ENCODE measurements around the gene PGLYRP1.

PGLYRP1 gene, protein sequence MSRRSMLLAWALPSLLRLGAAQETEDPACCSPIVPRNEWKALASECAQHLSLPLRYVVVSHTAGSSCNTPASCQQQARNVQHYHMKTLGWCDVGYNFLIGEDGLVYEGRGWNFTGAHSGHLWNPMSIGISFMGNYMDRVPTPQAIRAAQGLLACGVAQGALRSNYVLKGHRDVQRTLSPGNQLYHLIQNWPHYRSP

DNA sequence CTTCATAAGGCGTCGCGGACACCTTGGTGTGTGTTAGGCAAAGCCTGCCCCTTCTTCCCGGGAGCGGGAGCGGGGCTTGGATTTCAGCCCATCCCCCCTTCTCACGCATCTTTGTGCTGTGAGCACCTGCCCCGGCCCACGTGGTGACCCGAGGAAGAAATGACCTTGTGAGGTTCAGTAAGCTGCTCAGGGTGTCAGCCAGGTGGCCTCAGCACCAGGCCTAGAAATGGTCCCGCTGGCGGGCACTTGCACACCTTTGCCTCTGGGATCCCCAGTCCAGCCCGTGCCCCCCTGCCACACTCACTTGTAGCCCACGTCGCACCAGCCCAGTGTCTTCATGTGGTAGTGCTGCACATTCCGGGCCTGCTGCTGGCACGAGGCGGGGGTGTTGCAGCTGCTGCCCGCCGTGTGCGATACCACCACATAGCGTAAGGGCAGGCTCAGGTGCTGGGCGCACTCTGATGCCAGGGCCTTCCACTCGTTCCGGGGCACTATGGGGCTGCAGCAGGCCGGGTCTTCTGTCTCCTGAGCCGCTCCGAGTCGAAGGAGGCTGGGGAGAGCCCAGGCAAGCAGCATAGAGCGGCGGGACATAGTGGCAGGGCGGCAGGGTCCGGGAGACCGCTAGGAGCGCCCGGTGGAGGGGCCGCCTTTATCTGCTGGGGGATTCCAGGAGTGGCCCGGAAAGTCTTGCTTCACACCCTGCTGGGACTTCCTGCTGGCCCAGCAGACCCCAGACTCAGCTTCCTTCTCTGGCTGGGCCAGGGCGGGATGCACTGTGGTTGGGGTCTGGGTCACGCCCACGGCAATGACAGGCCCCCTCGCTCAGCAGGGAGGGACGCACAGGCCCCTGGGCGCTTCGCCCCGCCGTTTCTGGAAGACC lies at the start of gene PGLYRP1:
TSS of gene PGLYRP1 (minus strand) at position 623 of the 880 bp plus-strand sequence. CDS start at position 591, 32 bp downstream.
- DNase-seq, result no peak

DNA sequence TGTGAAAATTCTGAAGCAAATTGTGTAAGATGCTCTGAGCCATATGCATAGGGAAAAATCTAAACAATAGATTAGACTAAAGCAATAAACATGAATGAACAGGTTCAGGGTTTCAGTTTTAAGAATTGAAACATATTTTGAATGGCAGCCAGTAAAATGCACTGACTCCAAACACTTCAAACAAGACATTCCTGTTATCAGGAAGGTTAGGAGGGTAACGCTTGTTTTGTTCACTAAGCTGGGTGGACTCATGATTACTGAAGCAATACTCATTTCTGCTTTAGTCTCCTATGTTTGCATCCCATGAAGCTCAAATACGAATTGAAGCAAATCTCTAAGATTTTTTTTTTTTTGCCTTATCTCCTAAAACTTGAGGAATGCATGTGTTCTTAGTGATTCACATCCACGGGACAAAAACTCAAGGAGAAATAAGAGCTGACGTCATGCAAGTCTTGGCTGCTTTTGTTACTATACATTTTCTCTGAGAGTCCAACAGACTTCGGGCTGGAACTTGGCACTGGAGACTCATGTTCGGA lies 47.0 kb upstream of the PGLYRP1 start:
- DNase-seq, result no peak

DNA sequence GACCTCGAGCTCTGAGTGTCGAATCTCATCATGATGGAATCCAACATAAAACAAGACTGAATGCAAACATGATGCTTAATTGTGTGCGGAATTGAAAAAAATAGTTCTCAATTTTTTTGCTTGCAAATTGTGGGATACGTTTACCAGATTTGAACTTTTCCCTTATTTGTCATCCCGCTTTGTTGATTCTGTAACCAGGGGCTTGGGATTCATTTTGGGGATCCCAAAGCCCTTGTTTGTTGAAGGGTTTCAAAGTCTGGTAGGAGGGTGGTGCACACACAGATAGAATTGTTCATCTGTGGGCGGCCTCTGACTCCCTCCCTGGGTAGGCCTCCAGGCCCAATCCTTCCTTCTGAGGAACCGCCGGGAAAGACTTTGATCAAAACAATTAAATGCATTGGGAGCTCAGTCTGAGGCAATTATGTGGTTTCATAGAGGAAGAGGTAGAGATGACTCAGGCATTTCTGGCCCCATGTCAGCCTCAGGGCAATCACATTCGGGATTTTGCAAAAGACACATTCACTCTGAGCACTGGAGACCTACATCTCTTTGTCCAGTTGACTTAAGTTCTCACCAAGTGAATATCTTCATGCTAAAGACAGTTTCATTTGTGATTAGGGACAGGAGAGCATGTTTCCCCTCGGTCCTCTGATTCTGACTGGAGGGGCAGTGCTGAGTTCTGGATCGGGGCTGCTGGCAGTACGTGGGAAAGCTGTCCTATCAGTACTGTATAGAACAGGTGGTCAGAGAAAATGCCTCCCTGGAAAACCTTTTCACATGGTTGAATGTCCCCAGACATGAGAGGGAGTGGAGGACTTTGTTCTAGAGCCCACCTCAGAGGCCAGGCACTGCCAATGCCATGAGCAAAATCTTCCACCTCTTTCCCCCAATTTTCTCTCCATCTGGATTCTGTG lies 45.7 kb upstream of the PGLYRP1 start:
- no peak for DNase-seq

DNA sequence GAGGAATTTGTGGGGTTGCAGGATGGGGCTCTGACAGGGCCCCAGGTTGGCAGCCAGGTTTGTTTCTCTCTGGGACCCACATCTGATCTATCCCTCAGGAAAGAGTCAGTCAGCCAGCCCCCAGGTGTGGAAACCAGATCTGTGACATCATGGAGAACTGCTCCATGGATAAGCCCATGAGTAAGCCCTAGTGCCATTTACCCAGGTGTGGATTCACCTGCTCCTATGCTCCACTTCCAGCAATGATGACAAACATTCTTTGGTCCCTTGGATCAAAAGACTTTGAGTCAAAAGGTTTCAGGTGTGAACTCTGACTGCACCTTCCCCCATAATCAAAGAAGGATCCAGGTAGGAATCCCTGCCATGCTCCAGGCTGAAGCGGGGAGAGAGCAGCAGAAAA lies 44.8 kb upstream of the PGLYRP1 start:
- DNase-seq, result no peak

DNA sequence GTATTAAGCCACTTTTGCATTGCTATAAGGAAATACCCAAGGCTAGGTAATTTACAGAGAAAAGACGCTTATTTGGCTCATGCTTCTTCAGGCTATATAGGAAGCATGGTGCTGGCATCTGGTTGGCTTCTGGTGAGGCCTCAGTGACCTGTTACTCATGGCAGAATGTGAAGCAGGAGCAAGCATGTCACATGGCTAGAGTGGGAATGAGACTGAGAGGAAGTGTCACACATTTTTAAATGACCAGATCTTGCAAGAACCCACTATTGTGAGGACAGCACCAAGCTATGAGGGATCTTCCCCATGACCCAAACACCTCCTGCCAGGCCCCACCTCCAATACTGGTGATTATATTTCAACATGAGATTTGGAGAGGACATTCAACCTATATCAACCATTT lies 43.6 kb upstream of the PGLYRP1 start:
- DNase-seq, result no peak

DNA sequence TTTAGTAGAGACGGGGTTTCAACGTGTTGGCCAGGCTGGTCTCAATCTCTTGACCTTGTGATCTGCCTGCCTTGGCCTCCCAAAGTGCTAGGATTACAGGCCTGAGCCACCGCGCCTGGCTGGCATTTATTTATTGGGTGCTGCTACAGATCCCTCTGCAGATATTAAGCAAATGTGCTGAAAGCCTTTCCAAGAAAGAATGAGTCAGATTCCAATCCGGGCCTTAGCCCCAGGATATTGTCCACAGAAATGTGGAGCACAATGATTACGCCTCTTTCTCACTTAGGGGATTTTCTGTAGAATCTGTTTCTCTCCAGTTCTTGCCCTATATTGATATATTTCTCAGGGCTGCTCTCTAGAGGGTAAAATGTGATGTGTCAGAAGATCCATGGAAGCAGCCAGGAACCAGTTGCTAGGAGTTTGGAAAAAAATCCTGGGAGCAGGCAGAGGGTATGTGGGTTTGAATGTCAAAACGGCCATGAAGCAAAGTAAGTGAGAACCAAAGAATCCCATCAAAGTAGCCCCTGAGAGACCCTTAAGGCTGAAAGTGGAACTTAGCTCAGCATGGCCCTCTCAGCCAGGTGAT lies 42.7 kb upstream of the PGLYRP1 start:
- no peak for DNase-seq

DNA sequence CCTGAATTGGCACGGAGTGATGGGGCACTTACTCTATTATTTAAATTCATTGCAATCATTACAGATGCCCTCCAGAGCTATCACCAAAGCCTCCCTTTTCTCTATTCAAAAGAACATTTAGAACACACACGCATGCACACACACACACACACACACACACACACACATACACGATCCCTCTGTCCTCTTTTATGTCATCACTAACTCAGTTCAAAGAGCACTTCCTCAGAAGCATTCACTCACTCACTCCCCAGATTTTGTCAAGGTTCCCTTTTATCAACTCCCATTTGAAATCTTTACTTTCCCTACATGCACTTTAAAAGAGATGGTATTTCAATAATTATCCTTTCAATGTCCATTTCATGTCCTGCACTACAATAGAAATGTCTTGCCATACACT lies 40.3 kb upstream of the PGLYRP1 start:
- no peak for DNase-seq

DNA sequence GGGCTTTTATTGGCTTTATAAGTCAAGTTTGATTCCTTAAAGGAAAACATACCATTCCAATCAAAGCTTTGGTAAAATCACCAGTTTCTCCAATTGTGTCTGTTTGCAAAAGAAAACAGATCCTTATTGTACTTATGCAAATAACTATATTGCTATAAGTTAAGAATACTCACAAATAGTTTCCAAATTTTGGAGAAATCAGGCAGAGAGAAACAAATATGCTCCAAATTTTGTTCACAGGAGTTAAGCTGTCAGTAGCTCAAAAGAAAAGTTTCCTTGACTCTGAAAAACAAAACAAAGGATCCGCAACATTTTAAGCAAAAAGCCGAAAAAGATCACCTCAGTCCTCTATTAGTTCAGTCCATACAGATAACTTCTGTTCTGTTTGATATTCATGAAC lies 37.2 kb upstream of the PGLYRP1 start:
- no peak for DNase-seq

DNA sequence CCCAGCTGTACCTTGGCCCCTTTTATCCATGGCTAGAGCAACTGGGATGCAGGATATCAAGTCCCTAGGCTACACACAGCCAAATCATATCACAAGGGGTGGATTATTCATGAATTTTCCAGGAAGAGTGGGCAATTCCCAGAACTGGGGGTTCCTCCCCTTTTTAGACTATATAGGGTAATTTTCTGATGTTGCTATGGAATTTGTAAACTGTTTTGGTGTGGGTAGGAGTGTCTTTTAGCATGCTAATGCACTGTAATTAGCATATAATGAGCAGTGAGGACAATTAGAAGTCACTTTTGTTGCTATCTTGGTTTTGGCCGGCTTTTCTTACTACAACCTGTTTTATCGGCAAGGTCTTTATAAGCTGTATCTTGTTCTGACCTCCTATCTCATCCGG lies 35.9 kb upstream of the PGLYRP1 start:
- no peak for DNase-seq

DNA sequence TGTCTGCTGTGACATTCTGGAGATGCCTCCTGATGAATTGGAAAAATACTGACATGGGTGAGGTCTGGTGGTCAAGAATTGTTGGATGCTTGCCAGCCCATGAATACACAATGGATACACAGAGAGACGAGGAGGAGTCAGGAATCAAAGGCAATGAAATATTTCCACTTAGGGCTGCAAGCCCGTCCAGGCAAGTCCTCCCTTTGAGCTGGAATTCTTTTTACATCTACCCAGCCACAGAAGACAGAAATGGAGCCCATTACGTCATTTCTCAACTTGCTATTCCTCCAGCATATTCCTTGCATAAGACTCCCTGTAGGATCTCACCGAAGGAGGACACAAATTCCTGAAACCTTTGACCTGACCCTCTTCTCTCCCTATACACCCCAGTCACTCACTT lies 33.7 kb upstream of the PGLYRP1 start:
- DNase-seq, result no peak

DNA sequence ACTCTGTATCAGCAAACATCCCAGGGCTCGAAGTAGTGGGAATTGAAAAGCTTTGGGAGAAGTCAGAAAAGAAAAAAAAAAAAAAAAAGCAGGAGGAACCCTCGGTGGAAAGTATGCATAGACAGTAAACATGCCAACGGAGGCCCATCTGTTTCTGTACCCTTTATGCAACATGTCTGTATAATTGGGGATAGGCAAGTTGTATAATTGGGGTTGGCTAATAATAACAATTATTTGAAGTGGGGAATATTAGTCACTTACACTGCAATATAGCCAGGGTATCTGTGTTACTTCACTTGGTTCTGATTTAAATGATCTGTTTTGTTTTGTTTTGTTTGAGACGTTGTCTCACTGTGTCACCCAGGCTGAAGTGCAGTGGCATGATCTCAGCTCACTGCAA lies 30.0 kb upstream of the PGLYRP1 start:
- no peak for DNase-seq

DNA sequence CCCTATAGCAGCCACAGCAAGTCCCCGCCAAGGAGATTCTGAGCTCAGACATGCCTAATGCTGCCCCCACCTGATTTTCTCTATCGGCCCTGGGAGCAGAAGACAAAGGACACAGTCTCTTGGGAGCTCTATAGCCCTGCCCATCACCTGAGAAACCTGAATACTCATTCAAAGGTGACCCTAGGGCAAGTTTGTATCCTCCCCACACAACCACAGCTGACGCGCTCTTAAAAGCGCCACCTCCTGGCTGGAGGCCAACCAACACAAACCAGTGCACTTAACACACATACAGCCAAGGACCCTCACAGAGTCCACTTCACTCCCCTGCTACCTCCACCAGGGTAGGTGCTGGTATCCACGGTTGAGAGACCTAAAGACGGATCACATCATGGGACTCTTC lies 26.7 kb upstream of the PGLYRP1 start:
- DNase-seq, result no peak

DNA sequence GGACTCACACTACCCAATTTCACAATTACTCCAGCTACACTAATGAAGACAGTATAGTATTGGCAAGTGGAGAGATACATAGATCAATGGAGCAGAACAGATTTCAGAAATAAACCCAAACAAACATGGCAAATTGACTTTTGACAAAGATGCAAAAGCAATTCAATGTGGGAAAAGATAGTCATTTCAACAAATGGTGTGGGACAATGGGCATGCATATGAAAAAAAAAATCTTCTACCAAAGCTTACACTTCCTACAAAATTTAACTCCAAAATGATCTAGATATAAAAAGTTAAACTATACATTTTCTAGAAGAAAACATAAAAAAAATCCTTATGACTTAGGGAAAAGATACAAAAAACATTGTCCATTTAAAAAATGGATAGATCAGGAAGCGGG lies 20.7 kb upstream of the PGLYRP1 start:
- DNase-seq, result no peak

DNA sequence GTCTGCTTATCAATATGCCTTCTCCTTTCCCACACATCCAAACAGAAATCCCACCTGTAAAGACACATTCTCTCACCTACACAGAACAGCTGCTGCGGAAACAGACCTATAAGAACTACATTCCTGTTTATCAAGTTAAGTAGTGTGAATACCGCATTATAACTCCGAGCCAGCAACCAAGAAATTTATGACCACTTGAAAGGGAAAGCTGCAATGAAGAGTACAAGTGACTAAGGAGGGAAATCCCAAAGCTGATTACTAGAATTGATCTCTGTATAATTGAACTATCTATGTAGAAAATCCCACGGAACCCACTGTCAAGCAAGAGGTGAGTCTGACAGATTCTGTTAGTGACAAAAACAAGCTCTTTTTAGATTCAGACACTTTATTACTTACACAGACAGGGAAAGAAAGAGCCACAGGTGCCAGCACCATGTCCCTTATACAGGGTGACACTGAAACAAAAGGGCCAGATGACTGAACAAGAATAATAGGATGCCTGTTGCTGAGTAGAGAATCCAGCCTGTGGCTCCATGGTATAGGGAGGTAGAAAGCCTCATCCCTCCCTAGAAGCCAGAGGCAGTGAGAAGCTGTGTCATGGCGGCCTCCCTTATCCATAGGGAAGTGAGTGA lies 19.5 kb upstream of the PGLYRP1 start:
- DNase-seq, result no peak

DNA sequence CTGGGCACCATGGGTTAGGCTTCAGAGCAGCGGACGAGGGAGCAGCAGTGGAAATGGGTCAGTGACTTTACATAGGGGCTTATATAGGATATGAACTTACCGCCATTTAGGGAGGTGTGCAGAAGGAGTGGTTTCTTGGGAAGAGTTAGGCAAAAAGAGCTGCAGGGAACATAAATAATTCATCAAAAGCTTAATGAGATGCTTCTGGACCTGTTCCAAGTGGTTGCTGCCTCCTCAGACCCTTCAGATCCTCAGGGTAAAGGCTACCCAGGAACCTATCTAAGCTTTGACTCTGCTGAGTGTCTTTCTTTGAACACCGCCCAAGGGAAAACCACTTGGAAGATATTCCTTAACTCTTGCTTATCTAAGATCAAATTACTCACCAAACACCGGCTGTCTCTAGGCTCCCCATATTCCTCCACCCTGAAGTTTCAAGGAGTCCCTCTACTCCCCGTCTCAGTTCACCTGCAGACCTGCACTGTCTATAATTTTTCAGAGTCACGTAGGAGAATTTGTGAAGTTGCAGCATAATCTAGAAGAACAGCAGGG lies 18.2 kb upstream of the PGLYRP1 start, which contains the start of gene IGFL4:
TSS of gene IGFL4 (minus strand) at position 51 of the 549 bp plus-strand sequence. CDS start at position 11, 40 bp downstream.
- no peak for DNase-seq

DNA sequence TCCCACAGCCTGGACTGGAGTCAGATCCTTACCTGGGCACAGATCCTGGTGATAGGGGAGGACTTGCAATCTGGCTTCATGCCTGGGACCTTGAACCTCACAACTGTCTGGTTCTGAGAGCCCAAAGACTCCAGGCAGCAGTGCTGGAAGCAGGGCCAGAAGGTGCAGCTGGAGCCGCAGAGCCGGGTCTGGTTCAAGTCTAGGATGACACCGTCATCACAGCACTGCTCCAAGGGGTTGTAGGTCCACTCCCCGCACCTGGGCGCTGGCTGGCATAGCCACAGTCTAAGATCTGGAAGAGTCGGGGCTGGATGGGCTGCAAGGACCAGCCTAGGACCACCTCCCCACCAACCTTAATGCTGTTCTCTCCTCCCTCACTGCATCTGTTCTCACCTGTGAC lies 17.3 kb upstream of the PGLYRP1 start:
- no peak for DNase-seq

DNA sequence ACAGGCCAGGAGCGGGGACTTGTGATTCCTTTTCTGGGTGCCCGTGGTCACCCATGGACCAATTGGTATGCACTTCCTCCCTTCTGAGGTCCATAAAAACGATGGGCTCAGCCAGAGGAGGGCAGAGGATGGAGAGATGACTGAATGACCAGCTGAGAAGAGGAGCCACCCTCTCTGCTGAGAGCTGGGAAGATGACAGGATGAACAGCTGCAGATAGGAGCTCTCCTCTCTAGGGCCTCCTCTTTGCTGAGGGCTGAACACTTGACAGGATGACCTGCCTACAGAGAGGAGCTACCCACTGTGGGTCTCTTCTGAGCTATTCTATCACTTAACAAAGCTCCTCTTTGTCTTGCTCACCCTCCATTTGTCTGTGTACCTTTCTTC lies 13.9 kb upstream of the PGLYRP1 start:
- no peak for DNase-seq

DNA sequence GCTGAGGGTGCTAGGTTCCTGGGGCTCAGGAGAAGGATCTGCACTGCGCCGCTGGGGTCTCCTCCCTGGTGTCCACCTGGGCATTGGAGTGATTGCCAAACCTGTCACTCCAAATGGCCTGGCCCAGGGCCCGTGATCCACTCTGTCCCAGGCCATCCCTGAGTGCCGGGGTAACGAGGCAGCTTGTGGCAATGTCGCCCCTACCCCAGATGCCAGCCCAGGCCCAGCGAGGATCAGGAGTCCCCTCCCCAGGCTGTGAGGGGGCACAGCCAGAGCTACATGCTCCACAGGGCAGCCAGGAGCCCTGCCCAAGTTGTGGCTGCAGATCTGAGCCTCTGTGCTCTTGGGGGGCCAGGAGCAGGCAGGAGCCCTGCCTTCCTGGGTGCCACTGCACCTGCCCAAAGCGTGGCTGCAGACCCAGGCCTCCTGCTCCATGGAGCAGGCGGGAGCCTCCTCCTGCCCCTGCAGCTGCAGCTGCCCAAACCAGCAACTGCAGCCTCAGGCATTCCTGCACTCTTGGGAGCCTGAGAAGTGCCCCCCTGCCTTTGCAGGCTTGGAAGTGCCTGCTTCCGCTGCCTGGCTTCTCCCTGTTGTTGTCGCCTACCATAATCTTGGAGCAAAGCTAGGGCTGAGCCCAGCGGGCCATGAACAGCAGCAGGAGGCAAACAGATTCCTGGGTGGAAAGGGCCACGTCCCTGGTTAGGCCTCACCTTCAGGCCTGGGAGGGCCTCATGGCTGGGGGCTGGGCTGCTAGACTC lies 13.3 kb upstream of the PGLYRP1 start:
- DNase-seq, result no peak

DNA sequence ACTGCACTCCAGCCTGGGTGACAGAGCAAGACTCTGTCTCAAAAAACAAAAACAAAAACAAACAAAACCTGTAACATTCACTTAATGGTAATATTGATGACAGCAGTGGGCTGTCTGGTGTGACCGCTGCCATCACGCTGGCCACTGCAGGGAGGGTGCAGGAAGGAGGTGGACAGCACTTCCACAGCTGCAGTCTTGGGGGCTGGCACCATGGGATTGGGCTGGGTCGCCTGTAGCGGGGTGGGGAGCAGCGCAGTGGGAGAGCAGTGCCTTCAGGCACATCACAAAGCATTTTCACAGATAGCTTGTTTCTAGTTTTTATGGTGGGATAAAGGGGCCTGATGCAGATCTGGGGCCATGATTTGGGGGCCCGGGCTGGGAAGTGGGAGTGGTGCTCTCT lies 12.7 kb upstream of the PGLYRP1 start:
- DNase-seq, result no peak

DNA sequence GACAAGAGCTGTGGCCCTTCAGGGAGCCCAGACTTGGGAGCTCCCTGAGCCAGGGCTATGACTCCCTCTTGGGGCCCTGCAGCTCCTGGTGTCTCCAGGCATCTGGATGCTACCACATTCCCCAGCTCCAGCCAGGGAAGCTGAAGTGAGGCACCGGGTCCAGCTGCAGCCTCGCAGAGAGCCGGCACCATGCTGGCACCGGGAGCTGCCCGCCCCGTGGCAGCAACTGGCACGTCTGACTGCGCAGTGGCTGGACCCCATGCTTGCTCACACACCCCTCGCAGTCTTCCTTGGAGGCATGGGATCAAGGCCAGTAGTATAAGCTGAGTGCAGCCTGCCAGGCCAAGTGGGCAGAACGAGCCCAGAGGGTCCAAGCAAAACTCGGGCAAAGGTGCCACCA lies 10.5 kb upstream of the PGLYRP1 start:
- DNase-seq, result no peak

DNA sequence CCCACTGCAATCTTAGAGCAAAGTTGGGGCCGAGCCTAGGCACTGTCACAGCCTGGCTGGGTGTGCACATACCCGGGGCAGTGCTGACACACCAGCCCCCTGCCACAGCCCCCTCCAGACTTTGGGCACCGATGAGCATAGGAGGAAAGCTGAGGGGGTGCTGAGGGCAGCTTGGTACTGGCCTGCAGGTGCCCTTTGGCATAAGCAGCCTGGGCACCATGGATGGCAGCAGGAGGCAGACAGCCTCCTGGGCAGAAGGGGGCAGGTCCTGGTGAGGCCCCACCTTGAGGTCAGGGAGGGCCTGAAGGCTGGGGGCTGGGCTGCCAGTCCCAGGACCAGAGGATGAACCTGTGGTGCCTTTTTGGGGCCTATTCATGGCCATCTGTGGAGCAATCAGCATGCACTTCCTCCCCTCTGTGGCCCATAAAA lies 9.8 kb upstream of the PGLYRP1 start:
- no peak for DNase-seq

All from DMS 273 treated with DMSO at 0.1 percent for 48 hours (cell line).